Stimulated activated CD8-positive, alpha-beta memory T cell treated with anti-CD3 and anti-CD28 coated beads, Interleukin-4, amount 100 ng/mL, for 1 hour (primary cell): Measurements from ENCODE around the gene TRMT44.
"Not testable (repeated sequence)": the region's sequence is repeated elsewhere in the genome, so short reads cannot be mapped to it uniquely, and the experiment has no call there.

Experiments used
- DNase-seq, 2 donors: peaks; one replicate each; pipeline ENCODE4 v3.0.0-alpha.2; 2020; ENCODE audit warnings: low read depth in 2 of 2, low spot score in 1 of 2

Gene TRMT44

DNA sequence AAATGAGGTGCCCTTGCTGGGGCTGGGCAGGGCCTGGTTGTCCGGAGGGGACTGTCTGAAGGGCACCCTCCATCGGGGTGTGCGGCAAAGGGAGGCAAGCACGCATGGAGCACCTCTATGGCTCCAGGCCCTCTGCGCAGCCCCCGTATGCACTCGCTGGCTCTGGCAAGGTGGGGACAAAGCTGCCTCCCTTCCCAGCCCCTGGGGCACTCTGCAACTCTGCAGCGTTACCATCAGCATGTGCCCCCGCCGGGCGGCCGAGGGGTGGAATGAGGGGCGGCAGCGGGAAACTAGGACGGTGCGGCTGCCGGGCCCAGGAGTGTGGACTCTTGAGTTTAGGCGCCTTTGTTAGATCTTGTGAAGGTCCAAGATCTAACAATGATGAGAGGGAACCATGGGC lies 26.4 kb downstream of the TRMT44 start:
- no peak for DNase-seq

DNA sequence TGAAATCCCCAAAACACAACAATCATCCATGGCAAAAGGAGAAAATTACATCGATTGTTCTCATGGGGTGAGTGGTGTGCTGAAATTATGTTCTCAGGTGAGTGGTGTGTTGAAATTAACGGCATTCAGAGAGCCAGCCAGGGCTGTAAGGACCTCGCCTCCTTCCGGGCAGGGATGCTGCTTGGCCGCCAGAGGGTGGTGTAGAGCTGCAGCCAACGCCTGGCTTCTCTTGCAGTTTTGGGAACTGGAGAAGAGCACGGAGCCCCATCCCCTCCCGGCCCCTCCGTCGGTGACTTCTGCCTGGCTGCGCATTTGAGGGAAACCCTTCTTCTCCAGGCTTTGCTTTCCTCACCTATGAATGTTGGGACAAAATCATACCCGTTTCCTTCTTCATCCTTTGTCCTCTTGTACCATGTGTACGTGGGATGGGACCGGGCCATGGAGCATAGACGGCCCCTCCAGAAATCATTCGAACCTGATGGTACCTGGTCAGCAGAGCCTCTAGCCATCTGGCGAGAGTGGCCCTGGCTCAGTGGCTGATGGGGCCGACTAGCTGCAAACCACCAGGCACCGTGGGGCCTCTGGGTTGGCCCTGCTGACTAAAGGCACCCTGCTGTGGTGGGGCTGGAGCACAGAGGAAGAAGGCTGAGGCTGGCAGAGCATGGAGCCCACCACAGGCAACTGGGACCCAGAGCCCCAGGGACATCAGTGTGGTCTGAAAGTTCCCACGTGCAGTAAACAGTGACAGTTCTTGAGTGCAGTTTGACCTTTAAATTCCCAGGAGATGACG lies 28.4 kb downstream of the TRMT44 start:
- DNase-seq: peak in 1 of 2 donors; percentile 7

- DNase-seq: no peak
Observed at GRCh38 chr4:8469550-8469949, 29.0 kb downstream of the TRMT44 start.

- no peak for DNase-seq
Observed at GRCh38 chr4:8470451-8471024, 30.0 kb downstream of the TRMT44 start.

DNA sequence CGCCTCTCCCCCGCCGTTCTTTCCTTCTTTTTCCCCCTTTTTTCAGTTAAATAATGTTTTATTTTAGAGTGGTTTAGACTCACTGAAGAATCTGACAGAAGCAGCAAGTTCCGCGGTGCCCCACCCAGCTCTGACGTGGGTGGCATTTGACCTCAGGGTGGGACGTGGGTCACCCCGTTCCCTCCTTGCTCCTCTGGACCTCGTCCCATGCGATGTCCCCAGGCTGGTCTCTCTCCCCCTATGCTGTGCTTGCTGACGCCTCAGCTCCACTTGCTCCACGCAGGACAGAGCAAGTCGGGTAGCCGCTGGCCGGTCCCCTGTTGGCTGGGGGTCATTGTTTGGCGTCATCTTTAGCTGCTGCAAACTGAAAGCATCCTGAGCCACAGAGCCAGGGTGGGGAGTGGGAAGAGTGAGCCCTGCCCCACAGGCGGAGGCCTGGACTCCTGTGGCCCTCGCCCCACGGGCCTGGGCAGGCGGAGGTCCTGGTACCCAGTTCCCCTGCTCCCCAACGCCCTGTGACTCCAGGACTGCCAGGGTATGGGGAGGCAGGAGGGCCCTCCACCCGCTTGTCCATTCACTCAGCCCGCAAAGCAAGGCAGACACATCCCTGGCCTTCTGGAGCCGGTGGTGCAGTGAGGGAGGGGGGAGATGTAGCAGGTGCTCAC lies 30.8 kb downstream of the TRMT44 start:
- DNase-seq: no peak

- no peak for DNase-seq
Observed at GRCh38 chr4:8472158-8472688, 31.6 kb downstream of the TRMT44 start.

GRCh38 chr4:8472689-8473197 lies 32.2 kb downstream of the TRMT44 start:
- DNase-seq: no peak

GRCh38 chr4:8473198-8473919 lies 32.8 kb downstream of the TRMT44 start:
- no peak for DNase-seq

DNA sequence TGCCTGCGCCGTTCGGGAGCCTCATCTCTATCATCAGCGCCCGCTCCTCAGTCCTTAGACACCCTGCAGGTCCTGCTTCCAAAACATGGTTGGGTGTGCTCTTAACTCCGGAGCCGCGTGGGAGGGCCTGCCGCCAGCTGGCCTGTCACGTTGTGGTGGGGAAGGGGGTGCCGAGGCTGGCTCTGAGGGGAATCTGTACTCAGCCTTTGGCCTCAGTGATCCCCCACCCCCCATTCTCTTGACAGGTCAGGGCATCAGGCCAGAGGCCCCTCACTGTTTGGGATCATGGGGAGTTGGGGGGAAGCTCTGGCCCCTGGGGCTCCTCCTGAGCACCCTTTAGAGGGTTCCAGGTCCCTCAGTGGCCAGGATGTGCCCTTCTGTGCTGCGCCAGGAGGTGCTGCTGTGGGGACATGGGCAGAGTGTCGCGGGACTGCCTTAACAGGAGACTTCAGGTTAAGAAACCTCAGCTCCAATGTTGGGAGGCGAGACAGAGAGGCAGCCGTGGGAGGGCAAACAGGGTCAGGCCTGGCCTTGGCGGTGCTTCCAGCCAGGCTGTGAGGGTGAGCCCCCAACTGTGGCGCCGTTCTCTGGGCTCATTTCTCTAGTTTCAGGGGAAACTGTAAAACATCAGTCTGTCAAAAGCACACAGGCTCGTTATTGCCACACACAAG lies 33.5 kb downstream of the TRMT44 start:
- DNase-seq: no peak

DNA sequence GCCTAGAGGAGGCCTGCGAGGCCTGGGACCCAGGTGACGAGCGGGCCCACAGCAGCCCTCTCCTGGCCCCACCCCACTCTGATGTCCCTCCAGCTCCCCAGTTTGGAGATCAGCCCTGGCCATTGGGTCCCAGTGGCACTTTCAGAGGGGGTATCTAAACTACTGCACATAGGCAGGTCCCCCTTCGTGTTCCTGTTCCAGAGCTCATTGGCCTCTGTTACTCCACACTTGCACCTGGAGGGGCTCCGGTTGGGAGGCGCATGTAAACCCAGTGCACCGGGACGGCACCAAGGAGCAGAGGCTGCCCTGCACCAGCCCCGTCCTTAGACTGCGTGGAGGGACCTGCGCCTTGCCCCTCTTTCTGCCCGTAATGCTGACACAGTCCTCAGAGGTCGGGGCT lies 34.3 kb downstream of the TRMT44 start:
- no peak for DNase-seq

GRCh38 chr4:8475751-8476575 lies 35.4 kb downstream of the TRMT44 start:
- no peak for DNase-seq

DNA sequence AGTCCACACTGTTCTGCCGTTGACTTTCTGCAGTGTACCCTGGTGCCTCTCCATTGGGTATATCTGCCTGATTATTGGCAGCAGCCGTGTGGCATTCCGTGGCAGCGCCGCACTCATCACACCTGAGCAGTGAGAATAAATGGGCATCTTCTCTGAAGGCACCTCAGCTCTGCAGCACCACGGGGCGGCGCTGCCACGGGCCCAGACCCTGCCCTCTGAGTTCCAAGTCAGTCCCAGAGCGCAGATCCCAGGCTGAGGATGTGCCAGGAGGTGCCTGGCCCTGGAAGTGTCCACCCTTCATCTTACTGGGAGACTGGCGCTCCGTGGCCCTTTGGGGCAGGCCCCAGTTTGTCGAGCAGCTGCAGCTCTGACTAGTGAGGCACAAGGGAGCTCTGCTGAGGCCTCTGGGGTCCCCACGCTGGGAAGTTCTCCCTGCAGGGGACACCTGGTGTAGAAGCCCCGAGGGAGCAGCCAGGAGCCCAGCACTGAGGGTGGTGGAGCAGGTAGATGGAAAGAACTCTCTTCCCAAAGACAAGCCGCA lies 36.6 kb downstream of the TRMT44 start:
- no peak for DNase-seq

DNA sequence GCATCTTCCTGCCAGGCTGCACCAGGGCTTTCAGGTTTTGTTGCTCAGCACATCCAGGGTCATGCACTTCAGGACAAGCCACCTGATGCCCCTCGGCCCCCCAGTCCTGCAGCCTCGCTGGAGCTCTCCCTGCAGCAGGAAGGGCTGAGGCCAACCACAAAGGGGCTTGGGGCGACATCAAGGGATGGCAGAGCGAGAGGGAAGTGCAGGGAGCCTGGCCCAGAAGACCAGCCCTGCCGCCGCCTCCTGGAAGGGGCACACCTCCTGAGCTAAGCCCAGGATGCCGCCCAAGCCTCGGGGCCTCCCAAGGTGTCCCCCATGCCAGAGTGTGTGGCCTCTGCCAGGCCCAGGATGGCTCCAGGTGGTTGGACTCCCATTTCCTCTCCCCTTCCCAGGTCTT lies 37.1 kb downstream of the TRMT44 start:
- no peak for DNase-seq

DNA sequence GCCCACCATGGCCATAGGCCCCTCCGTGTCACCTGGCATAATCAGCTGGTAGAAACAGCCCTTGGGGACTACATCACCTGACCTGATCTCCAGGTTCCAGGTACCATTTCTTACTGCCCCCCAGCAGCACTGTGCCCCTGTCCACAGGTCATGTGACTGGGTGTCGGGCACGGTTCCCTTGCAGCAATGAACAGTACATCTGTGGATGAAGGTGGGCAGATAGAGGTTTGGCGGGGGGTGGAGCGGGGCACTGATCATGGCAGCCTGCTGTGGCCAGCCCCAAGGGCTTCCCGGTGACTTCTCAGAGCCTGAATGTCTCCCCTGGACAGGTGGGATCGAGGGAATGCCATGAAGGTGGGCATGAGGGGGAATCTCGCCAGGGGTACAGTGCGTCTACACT lies 37.8 kb downstream of the TRMT44 start:
- DNase-seq: no peak

- no peak for DNase-seq
Observed at GRCh38 chr4:8478801-8479744, 38.5 kb downstream of the TRMT44 start.

DNA sequence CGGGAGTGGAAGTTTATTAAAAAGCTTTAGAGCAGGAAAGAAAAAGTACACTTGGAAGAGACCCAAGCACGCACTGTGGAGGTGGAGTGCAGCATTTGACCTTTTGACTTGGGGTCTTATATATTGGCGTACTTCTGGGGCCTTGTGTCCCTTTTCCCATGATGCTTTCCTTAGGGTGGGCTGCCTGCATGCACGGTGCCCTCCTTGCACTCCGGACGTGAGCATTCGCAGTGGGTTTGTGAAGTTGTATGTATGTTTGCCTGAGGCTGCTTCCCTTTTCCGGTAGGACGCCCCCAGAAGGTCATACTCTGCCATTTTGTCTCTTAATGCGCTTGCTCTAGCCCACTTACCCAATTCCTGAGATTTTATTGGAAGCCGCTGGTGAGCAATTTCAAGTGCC lies 39.6 kb downstream of the TRMT44 start:
- DNase-seq: no peak

- not testable (repeated sequence) for DNase-seq
Observed at GRCh38 chr4:8486643-8487042, 46.1 kb downstream of the TRMT44 start.

DNA sequence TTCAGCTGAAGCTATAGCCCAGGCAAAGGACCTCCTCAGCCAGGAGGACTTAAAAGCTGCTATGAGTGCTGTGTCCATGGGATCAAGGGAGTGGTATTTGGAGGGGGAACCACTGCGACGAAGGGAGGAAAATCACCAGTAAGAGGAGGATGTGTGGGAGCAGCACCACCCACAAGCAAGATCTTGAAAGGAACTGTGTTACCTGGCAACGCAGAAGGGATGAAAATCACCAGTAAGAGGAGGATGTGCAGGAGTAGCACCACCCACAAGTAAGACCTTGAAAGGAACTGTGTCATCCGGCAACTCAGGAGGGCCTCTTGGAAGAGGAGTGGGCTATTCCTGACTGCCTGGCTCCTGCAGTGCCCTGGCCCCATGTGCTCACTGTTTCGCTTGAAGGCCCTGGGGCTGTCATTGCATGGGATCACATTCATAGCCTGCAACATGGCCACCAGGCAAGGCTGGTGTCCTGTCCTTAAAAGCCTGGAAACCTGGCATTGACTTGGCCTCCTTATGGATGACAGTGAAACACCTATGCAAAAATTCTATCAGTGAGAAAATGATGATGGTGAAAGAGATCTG lies 48.3 kb downstream of the TRMT44 start:
- no peak for DNase-seq
